ENCODE results near the gene CD53.
"Not testable (repeated sequence)": the region's sequence is repeated elsewhere in the genome, so short reads cannot be mapped to it uniquely, and the experiment has no call there.

DNA sequence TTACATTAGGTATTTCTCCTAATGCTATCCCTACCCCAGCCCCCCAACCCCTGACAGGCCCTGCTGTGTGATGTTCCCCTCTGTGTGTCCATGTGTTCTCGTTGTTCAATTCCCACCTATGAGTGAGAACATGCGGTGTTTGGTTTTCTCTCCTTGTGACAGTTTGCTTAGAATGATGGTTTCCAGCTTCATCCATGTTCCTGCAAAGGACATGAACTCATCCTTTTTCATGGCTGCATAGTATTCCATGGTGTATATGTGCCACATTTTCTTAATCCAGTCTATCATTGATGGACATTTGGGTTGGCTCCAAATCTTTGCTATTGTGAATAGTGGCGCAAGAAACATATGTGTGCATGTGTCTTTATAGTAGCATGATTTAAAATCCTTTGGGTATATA, 58.1 kb downstream of the CD53 start:
- TF ChIP-seq, protein P1, sequence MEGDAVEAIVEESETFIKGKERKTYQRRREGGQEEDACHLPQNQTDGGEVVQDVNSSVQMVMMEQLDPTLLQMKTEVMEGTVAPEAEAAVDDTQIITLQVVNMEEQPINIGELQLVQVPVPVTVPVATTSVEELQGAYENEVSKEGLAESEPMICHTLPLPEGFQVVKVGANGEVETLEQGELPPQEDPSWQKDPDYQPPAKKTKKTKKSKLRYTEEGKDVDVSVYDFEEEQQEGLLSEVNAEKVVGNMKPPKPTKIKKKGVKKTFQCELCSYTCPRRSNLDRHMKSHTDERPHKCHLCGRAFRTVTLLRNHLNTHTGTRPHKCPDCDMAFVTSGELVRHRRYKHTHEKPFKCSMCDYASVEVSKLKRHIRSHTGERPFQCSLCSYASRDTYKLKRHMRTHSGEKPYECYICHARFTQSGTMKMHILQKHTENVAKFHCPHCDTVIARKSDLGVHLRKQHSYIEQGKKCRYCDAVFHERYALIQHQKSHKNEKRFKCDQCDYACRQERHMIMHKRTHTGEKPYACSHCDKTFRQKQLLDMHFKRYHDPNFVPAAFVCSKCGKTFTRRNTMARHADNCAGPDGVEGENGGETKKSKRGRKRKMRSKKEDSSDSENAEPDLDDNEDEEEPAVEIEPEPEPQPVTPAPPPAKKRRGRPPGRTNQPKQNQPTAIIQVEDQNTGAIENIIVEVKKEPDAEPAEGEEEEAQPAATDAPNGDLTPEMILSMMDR (IDR thresholded peaks at IDR 0.05): not testable (repeated sequence)
- not testable (repeated sequence) for TF ChIP-seq POLR2A (IDR thresholded peaks at IDR 0.05)

Data from right lobe of liver (tissue), 4 donors.